HFFc6 (cell line): Measurements from ENCODE around the gene MED25. TPM values are rescaled to one million over a fixed set of nuclear protein-coding genes. Genes with fewer than 3 reads are reported as not detected.

Source experiments
- DNase-seq: peaks from one replicate; pipeline ENCODE4 v3.0.0-alpha.2; 2018
- H3K27ac Mint-ChIP-seq: 2 replicates; pipeline ENCODE4 v1.8.0; 2020; ENCODE audit warnings: mild to moderate bottlenecking, mixed read lengths
- H3K27me3 Mint-ChIP-seq: 2 replicates; pipeline ENCODE4 v1.8.0; 2021; ENCODE audit warnings: mild to moderate bottlenecking, moderate library complexity, mixed read lengths; ENCODE audit not compliant: insufficient read depth
- H3K36me3 Mint-ChIP-seq: 2 replicates; pipeline ENCODE4 v1.8.0; 2021; ENCODE audit warnings: low read depth, mixed read lengths
- H3K4me1 Mint-ChIP-seq: 2 replicates; pipeline ENCODE4 v1.8.0; 2020; ENCODE audit warnings: low read depth, mixed read lengths
- H3K4me3 Mint-ChIP-seq: 2 replicates; pipeline ENCODE4 v1.8.0; 2020; ENCODE audit warnings: mild to moderate bottlenecking, moderate library complexity, mixed read lengths
- H3K9me3 Mint-ChIP-seq: 2 replicates; pipeline ENCODE4 v1.8.0; 2020; ENCODE audit warnings: mild to moderate bottlenecking, mixed read lengths
- CTCF ChIP-seq: fragments of 200-600 bp; sonication (generic); IDR thresholded peaks from 2 replicates; pipeline ENCODE4 v1.5.0; 2021; ENCODE audit warnings: antibody characterized with exemption, mild to moderate bottlenecking
- total RNA-seq, 6 experiments: library from RNA; stranded (reverse); fragmentation: NEBNext Ultra II Directional; extraction: Animal tissue kit (Norgen Biotek cat#: 25700); gene quantifications; 2 replicates in 1 of 6; 3 replicates in 5 of 6; pipeline ENCODE4 v1.2.3, GENCODE V29; 2021

The MED25 gene
- total RNA-seq, 6 experiments from 2014 or later: 44.5 to 50.6 (median 47.8) TPM

DNA sequence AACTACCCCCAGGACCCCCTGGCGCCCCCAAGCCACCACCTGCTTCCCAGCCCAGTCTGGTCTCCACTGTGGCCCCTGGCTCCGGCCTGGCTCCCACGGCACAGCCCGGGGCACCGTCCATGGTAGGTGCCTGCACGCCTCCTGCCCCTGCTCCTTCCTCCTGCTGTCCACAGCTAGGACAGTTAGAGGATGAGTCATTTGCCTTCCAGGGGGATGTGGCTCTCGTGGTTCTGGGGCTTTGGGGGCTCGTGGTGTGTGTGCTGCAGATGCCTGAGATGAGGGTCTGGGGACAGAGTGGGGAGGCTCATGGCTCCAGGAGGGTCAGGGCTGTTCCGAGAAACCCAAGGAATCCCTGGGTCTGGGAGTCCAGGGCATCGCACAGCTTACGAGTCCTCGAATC lies 12.7 kb downstream of the MED25 start:
- H3K27ac Mint-ChIP-seq: no peak overlapping the region

DNA sequence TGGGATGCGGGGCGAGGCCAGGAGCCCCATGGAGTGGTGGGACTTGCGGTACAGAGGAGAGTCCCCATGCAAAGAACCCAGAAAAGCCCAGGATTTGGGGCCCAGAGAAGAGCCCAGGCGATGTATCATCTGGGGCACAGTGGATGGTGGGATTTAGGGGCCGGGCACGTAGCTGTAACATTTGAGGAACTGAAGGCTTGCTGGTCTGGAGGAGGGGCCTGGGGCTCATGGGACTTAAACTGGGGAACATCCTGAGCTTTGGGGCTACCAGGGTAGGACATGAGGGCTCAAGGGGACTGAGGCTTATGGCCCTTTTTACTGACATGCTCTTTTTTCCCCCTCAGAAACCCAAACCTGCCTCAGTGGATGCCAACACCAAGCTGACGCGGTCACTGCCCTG lies 13.5 kb downstream of the MED25 start:
- peaks cover 20% of the 10 kb centered on the region for H3K36me3 Mint-ChIP-seq
- no peak for TF ChIP-seq CTCF
- H3K9me3 Mint-ChIP-seq: no peaks in the 10 kb centered on the region
- H3K27ac Mint-ChIP-seq: no peak overlapping the region
- H3K4me1 Mint-ChIP-seq: peaks cover 9% of the 10 kb centered on the region
- H3K27me3 Mint-ChIP-seq: peaks cover 7% of the 10 kb centered on the region
- DNase-seq: no peak
- no peak overlapping the region for H3K4me3 Mint-ChIP-seq

More for the DNA sequence above, 12.7 kb downstream of the MED25 start:
- H3K9me3 Mint-ChIP-seq: no peaks in the 10 kb centered on the region
- DNase-seq: no peak
- no peak overlapping the region for H3K4me3 Mint-ChIP-seq
- peaks cover 24% of the 10 kb centered on the region for H3K36me3 Mint-ChIP-seq
- H3K4me1 Mint-ChIP-seq: peaks cover 9% of the 10 kb centered on the region
- TF ChIP-seq CTCF: no peak
- H3K27me3 Mint-ChIP-seq: peaks cover 7% of the 10 kb centered on the region

DNA sequence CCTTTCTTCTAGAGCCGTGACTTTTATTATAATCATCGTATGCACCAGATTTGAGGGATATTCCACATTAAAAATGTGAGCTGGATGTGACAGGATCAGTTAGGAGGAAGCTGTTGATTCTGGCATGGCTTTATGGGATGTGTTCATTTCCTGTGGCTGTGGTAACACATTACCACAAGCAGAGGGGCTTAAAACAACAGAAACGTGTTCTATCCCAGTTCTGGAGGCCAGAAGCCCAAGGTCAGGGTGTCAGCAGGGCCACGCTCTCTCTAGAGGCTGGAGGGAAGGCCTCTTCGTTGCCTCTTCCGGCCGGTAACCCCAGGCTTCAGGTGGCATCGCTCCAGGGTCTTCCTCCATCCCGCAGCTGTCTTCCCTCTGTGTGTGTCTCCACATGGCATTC lies 14.5 kb downstream of the MED25 start:
- no peak for DNase-seq
- peak overlapping the region; percentile 30; the same call in 1 of the 2 replicates for H3K27ac Mint-ChIP-seq
- H3K9me3 Mint-ChIP-seq: no peaks in the 10 kb centered on the region
- no peak overlapping the region for H3K4me3 Mint-ChIP-seq
- no peak for TF ChIP-seq CTCF
- peaks cover 9% of the 10 kb centered on the region for H3K4me1 Mint-ChIP-seq
- peaks cover 7% of the 10 kb centered on the region for H3K27me3 Mint-ChIP-seq
- peaks cover 25% of the 10 kb centered on the region for H3K36me3 Mint-ChIP-seq

- no peak for DNase-seq
- Mint-ChIP-seq H3K4me3 (no peak overlapping the region), H3K27me3 (peaks cover 7% of the 10 kb centered on the region), H3K36me3 (peaks cover 36% of the 10 kb centered on the region), H3K9me3 (no peaks in the 10 kb centered on the region), H3K4me1 (peaks cover 9% of the 10 kb centered on the region), H3K27ac (no peak overlapping the region)
- TF ChIP-seq CTCF: no peak
Observed at GRCh38 chr19:49833599-49833998, 15.5 kb downstream of the MED25 start.

- H3K9me3 Mint-ChIP-seq: no peaks in the 10 kb centered on the region
- H3K27ac Mint-ChIP-seq: no peak overlapping the region
- no peak for DNase-seq
- peaks cover 9% of the 10 kb centered on the region for H3K4me1 Mint-ChIP-seq
- H3K27me3 Mint-ChIP-seq: peaks cover 7% of the 10 kb centered on the region
- TF ChIP-seq CTCF: no peak
- peaks cover 52% of the 10 kb centered on the region for H3K36me3 Mint-ChIP-seq
- H3K4me3 Mint-ChIP-seq: no peak overlapping the region
Observed at GRCh38 chr19:49835562-49835961, 17.5 kb downstream of the MED25 start.
